Measurements from ENCODE around the gene ACOT7. TPM values are rescaled to one million over a fixed set of nuclear protein-coding genes. Genes with fewer than 3 reads are reported as not detected.
"Not testable (repeated sequence)": the region's sequence is repeated elsewhere in the genome, so short reads cannot be mapped to it uniquely, and the experiment has no call there.

The ACOT7 gene
- total RNA-seq, 1 experiment from 2014 or later, result 120 TPM

DNA sequence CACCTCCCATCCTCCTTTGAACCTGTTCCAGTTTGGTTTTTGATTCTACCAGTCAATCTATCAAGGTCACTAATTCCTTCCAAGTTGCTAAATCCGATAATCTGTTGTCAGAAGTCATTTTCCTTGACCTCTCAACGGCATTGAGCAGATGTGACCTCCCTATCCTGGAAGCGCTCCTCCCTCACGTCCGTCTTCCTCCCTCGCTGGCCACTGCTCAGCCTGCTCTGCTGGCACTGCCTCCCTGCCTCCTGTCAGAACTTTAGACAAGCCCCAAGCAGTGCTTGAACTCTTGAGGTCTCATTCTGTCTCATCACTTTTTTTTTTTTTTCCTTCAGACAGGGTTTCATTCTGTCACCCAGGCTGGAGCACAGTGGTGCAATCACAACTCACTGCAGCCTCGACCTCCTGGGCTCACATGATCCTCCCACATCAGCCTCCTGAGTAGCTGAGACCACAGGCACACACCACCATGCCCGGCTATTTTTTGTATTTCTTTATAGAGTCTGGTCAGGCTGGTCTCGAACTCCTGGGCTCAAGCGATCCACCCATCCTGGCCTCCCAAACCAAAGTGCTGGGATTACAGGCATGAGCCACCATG lies 4.4 kb upstream of the ACOT7 start:
- intact Hi-C loops (cut with micrococcal nuclease; ENCODE audit: unreplicated experiment), result no loop called here
- DNase-seq (ENCODE audit: low read depth, low spot score), result no peak
- Histone ChIP-seq H3K27me3 (ENCODE audit: control insufficient read depth, insufficient read depth, low read length) (no peaks in the 10 kb centered on the region), H3K4me1 (ENCODE audit: control insufficient read depth, insufficient read depth, low read length) (peaks cover 4% of the 10 kb centered on the region; the same call in 1 of the 2 replicates), H3K36me3 (ENCODE audit: control insufficient read depth, insufficient read depth, low read length) (no peaks in the 10 kb centered on the region), H3K4me3 (ENCODE audit: low read depth in 2 of 2, low read length in 2 of 2) (no peak overlapping the region), H3K27ac (ENCODE audit: low read length) (no peak overlapping the region), H3K9me3 (ENCODE audit: control insufficient read depth, insufficient read depth, low read depth, low read length) (no peaks in the 10 kb centered on the region)
- ChIA-PET CTCF (no interaction called here), POLR2A (no interaction called here)
- no peak for TF ChIP-seq SIN3A (IDR thresholded peaks at IDR 0.05; ENCODE audit: borderline replicate concordance, insufficient read depth, low read depth, low read length)
- TF ChIP-seq POLR2AphosphoS5 (IDR thresholded peaks at IDR 0.05; ENCODE audit: low read depth, low read length), result no peak
- no peak for ATAC-seq
- in situ Hi-C loops (cut with HindIII; ENCODE audit: low pct_unique_long_range_greater_than_20kb, low sequenced_read_pairs), result no loop called here
- BruUV-seq (replicated peaks), result no TSS peak

DNA sequence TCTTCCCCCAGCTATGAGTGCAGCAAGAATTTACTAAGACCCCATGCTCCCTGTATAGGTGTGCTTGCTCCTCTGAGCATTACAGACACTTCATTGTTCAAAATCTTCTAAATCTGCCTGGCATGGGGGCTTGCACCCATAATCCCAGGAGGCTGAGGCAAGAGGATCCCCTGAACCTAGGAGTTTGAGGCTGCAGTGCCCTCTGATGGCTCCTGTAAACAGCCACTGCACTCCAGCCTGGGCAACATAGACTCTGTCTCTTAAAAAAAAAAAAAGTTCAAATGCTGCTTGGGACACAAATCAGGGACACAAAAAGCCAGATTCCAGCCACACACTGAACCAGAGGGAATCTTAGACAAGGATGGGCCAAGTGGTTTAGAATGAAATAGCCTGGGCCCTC lies 3.4 kb upstream of the ACOT7 start:
- in situ Hi-C loops (cut with HindIII; ENCODE audit: low pct_unique_long_range_greater_than_20kb, low sequenced_read_pairs), result no loop called here
- ATAC-seq, result no peak
- Histone ChIP-seq H3K9me3 (ENCODE audit: control insufficient read depth, insufficient read depth, low read depth, low read length) (no peaks in the 10 kb centered on the region), H3K27me3 (ENCODE audit: control insufficient read depth, insufficient read depth, low read length) (no peaks in the 10 kb centered on the region), H3K4me3 (ENCODE audit: low read depth in 2 of 2, low read length in 2 of 2) (no peak overlapping the region), H3K4me1 (ENCODE audit: control insufficient read depth, insufficient read depth, low read length) (peaks cover 5% of the 10 kb centered on the region), H3K27ac (ENCODE audit: low read length) (no peak overlapping the region), H3K36me3 (ENCODE audit: control insufficient read depth, insufficient read depth, low read length) (no peaks in the 10 kb centered on the region)
- no peak for TF ChIP-seq POLR2AphosphoS5 (IDR thresholded peaks at IDR 0.05; ENCODE audit: low read depth, low read length)
- no peak for TF ChIP-seq SIN3A (IDR thresholded peaks at IDR 0.05; ENCODE audit: borderline replicate concordance, insufficient read depth, low read depth, low read length)
- TF ChIP-seq, protein P1, sequence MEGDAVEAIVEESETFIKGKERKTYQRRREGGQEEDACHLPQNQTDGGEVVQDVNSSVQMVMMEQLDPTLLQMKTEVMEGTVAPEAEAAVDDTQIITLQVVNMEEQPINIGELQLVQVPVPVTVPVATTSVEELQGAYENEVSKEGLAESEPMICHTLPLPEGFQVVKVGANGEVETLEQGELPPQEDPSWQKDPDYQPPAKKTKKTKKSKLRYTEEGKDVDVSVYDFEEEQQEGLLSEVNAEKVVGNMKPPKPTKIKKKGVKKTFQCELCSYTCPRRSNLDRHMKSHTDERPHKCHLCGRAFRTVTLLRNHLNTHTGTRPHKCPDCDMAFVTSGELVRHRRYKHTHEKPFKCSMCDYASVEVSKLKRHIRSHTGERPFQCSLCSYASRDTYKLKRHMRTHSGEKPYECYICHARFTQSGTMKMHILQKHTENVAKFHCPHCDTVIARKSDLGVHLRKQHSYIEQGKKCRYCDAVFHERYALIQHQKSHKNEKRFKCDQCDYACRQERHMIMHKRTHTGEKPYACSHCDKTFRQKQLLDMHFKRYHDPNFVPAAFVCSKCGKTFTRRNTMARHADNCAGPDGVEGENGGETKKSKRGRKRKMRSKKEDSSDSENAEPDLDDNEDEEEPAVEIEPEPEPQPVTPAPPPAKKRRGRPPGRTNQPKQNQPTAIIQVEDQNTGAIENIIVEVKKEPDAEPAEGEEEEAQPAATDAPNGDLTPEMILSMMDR (IDR thresholded peaks at IDR 0.05), result no peak; the same call in 1 of the 2 replicates
- TF ChIP-seq, protein P2, sequence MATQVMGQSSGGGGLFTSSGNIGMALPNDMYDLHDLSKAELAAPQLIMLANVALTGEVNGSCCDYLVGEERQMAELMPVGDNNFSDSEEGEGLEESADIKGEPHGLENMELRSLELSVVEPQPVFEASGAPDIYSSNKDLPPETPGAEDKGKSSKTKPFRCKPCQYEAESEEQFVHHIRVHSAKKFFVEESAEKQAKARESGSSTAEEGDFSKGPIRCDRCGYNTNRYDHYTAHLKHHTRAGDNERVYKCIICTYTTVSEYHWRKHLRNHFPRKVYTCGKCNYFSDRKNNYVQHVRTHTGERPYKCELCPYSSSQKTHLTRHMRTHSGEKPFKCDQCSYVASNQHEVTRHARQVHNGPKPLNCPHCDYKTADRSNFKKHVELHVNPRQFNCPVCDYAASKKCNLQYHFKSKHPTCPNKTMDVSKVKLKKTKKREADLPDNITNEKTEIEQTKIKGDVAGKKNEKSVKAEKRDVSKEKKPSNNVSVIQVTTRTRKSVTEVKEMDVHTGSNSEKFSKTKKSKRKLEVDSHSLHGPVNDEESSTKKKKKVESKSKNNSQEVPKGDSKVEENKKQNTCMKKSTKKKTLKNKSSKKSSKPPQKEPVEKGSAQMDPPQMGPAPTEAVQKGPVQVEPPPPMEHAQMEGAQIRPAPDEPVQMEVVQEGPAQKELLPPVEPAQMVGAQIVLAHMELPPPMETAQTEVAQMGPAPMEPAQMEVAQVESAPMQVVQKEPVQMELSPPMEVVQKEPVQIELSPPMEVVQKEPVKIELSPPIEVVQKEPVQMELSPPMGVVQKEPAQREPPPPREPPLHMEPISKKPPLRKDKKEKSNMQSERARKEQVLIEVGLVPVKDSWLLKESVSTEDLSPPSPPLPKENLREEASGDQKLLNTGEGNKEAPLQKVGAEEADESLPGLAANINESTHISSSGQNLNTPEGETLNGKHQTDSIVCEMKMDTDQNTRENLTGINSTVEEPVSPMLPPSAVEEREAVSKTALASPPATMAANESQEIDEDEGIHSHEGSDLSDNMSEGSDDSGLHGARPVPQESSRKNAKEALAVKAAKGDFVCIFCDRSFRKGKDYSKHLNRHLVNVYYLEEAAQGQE (IDR thresholded peaks at IDR 0.05; ENCODE audit: insufficient read depth in 1 of 2, low read depth in 2 of 2, low read length in 1 of 2), result no peak
- TF ChIP-seq TCF7L2 (IDR thresholded peaks at IDR 0.05; ENCODE audit: low read depth, low read length), result no peak
- BruUV-seq (replicated peaks), result no TSS peak
- ChIA-PET POLR2A (interaction anchor here (0.5 kb wide), 1 partner anchor 18 kb away, joined by 3 read pairs; no protein-coding TSS in a partner anchor), CTCF (interaction anchor here (0.7 kb wide), 1 partner anchor 30 kb away, joined by 5 read pairs; no protein-coding TSS in a partner anchor)
- intact Hi-C loops (cut with micrococcal nuclease; ENCODE audit: unreplicated experiment), result no loop called here
- no peak for DNase-seq (ENCODE audit: low read depth, low spot score)

DNA sequence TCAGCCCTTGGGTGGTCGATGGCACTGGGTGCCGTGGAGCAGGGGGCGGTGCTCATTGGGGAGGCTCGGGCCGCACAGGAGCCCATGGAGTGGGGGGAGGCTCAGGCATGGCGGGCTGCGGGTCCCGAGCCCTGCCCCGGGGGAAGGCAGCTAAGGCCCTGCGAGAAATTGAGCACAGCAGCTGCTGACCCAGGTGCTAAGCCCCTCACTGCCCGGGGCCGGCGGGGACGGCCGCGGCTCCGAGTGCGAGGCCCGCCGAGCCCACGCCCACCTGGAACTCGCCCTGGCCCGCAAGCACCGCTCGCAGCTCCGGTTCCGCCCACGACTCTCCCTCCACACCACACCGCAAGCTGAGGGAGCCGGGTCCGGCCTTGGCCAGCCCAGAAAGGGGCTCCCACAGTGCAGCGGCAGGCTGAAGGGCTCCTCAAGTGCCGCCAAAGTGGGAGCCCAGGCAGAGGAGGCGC lies 2.2 kb upstream of the ACOT7 start:
- ATAC-seq; H3K9me3 ChIP-seq (ENCODE audit: control insufficient read depth, insufficient read depth, low read depth, low read length); DNase-seq (ENCODE audit: low read depth, low spot score); H3K36me3 ChIP-seq (ENCODE audit: control insufficient read depth, insufficient read depth, low read length); H3K27me3 ChIP-seq (ENCODE audit: control insufficient read depth, insufficient read depth, low read length); POLR2A ChIA-PET; CTCF ChIA-PET; H3K4me3 ChIP-seq (ENCODE audit: low read depth in 2 of 2, low read length in 2 of 2); H3K27ac ChIP-seq (ENCODE audit: low read length); BruUV-seq (replicated peaks); intact Hi-C loops (cut with micrococcal nuclease; ENCODE audit: unreplicated experiment); in situ Hi-C loops (cut with HindIII; ENCODE audit: low pct_unique_long_range_greater_than_20kb, low sequenced_read_pairs): not testable (repeated sequence)
- H3K4me1 ChIP-seq (ENCODE audit: control insufficient read depth, insufficient read depth, low read length), result peaks cover 11% of the 10 kb centered on the region

DNA sequence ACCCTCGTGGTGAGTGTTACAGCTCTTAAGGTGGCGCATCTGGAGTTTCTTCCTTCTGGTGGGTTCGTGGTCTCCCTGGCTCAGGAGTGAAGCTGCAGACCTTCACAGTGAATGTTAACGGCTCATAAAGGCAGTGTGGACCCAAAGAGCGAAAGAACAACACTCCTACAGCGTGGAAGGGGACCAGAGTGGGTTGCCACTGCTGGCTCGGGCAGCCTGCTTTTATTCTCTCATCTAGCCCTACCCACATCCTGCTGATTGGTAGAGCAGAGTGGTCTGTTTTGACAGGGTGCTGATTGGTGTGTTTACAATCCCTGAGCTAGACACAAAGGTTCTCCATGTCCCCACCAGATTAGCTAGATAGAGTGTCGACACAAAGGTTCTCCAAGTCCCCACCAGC lies 1.6 kb upstream of the ACOT7 start:
- CTCF ChIA-PET, result interaction anchor here (0.7 kb wide), 1 partner anchor 42 kb away, joined by 7 read pairs; no protein-coding TSS in a partner anchor
- BruUV-seq (replicated peaks); H3K27me3 ChIP-seq (ENCODE audit: control insufficient read depth, insufficient read depth, low read length); H3K9me3 ChIP-seq (ENCODE audit: control insufficient read depth, insufficient read depth, low read depth, low read length); DNase-seq (ENCODE audit: low read depth, low spot score); intact Hi-C loops (cut with micrococcal nuclease; ENCODE audit: unreplicated experiment); POLR2A ChIA-PET; H3K36me3 ChIP-seq (ENCODE audit: control insufficient read depth, insufficient read depth, low read length); H3K4me3 ChIP-seq (ENCODE audit: low read depth in 2 of 2, low read length in 2 of 2); H3K27ac ChIP-seq (ENCODE audit: low read length); in situ Hi-C loops (cut with HindIII; ENCODE audit: low pct_unique_long_range_greater_than_20kb, low sequenced_read_pairs); ATAC-seq: not testable (repeated sequence)
- peaks cover 11% of the 10 kb centered on the region for H3K4me1 ChIP-seq (ENCODE audit: control insufficient read depth, insufficient read depth, low read length)

Measured in Panc1 (cell line).